Nephron progenitor cell (in vitro differentiated cells): ENCODE data around the gene CEP55.
"Not testable (repeated sequence)": the region's sequence is repeated elsewhere in the genome, so short reads cannot be mapped to it uniquely, and the experiment has no call there.

Experiments
- DNase-seq: peaks from one replicate; pipeline ENCODE4 v3.0.0; 2021
- H3K27ac Mint-ChIP-seq: 2 replicates; pipeline ENCODE4 v1.8.0; 2021; ENCODE audit warnings: mild to moderate bottlenecking, moderate library complexity, mixed read lengths
- H3K27me3 Mint-ChIP-seq: 2 replicates; pipeline ENCODE4 v1.8.0; 2021; ENCODE audit warnings: mild to moderate bottlenecking, low read depth, mixed read lengths; ENCODE audit not compliant: poor library complexity
- H3K36me3 Mint-ChIP-seq: 2 replicates; pipeline ENCODE4 v1.8.0; 2021; ENCODE audit warnings: low read depth, mixed read lengths
- H3K4me1 Mint-ChIP-seq: 2 replicates; pipeline ENCODE4 v1.8.0; 2021; ENCODE audit warnings: mixed read lengths
- H3K4me3 Mint-ChIP-seq: 2 replicates; pipeline ENCODE4 v1.8.0; 2021; ENCODE audit warnings: mild to moderate bottlenecking, moderate library complexity, mixed read lengths
- H3K9me3 Mint-ChIP-seq: 2 replicates; pipeline ENCODE4 v1.8.0; 2021; ENCODE audit warnings: mild to moderate bottlenecking, moderate library complexity, mixed read lengths
- CTCF ChIP-seq: fragments of 200-600 bp; sonication (generic); IDR thresholded peaks from 2 replicates; pipeline ENCODE4 v1.5.0; 2021; ENCODE audit warnings: antibody characterized with exemption

Gene CEP55

DNA sequence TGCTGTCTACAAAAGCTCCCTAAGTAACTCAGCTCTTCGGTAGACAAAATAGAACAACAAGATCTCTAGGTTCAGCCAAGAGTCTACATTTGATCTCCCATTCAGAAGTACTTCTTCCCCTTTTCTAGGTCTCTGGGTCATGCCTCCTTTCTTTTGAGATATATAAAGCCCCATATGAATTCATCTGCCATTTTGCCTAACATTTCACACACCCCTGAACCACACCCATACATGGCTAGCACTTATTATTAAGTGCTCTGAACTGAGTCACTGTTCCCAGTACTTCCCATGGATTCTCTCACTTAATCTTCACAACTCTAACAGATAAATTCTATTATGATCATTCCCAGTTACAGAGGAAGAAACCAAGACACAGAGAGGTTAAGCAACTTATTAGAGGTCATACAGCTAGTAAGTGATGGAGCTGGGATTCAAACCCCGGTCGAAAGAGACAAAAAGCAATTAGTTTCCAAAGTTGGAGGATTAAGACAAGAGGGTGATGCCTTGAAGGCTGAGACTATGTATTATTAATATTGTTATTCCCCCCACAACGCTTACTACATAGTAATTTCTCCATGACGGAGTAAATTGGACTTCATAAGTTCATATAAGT is 31.5 kb upstream of the CEP55 start:
- H3K4me3 Mint-ChIP-seq: no peak overlapping the region
- H3K4me1 Mint-ChIP-seq: peaks cover 49% of the 10 kb centered on the region

GRCh38 chr10:93465806-93466675 is 30.4 kb upstream of the CEP55 start:
- Mint-ChIP-seq H3K27me3 (peaks cover 4% of the 10 kb centered on the region), H3K36me3 (peaks cover 8% of the 10 kb centered on the region), H3K9me3 (no peaks in the 10 kb centered on the region), H3K27ac (peak overlapping the region; percentile 81), H3K4me1 (peaks cover 50% of the 10 kb centered on the region), H3K4me3 (no peak overlapping the region)
- no peak for TF ChIP-seq CTCF
- DNase-seq: no peak

More for the DNA sequence above, 31.5 kb upstream of the CEP55 start:
- H3K9me3 Mint-ChIP-seq: no peaks in the 10 kb centered on the region
- peaks cover 11% of the 10 kb centered on the region for H3K36me3 Mint-ChIP-seq
- no peak overlapping the region for H3K27ac Mint-ChIP-seq
- DNase-seq: no peak
- H3K27me3 Mint-ChIP-seq: no peaks in the 10 kb centered on the region
- no peak for TF ChIP-seq CTCF

DNA sequence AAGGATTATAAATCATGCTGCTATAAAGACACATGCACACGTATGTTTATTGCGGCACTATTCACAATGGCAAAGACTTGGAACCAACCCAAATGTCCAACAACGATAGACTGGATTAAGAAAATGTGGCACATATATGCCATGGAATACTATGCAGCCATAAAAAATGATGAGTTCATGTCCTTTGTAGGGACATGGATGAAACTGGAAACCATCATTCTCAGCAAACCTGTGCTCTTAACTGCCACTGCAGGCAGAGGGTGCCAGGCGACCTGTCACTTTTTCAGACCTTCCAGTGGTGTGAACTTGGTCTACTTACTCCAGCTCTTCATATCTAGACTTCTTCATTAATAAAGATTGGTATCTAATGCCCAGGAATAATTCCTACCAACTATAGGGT is 28.8 kb upstream of the CEP55 start:
- H3K4me1 Mint-ChIP-seq: peaks cover 45% of the 10 kb centered on the region
- H3K36me3 Mint-ChIP-seq, H3K27me3 Mint-ChIP-seq, H3K9me3 Mint-ChIP-seq, DNase-seq, H3K27ac Mint-ChIP-seq, H3K4me3 Mint-ChIP-seq: not testable (repeated sequence)

GRCh38 chr10:93468461-93469213 is 27.8 kb upstream of the CEP55 start:
- Mint-ChIP-seq H3K36me3 (peaks cover 8% of the 10 kb centered on the region), H3K27ac (peak overlapping the region; percentile 91), H3K4me1 (peaks cover 47% of the 10 kb centered on the region), H3K9me3 (no peaks in the 10 kb centered on the region), H3K27me3 (peaks cover 4% of the 10 kb centered on the region), H3K4me3 (no peak overlapping the region)
- no peak for TF ChIP-seq CTCF
- no peak for DNase-seq

DNA sequence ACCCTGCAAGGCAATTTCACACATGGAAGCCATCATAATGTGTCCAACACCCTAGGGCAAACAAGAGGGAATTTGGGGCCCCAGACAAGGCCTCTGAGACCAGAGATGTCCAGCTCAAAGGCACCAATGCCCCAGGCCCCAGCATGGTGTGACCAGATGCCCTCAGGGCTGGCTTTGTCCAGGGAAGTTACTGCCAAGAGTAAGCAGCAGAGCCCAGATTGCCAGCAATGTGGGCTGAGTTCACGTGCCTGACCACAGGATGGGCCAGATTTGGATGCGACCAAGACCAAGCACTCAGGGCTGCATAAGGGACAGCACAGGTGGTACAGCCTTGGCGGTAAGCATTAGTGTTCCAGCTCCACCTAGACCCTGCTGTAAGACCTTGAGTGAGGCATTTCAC is 27.0 kb upstream of the CEP55 start:
- H3K4me3 Mint-ChIP-seq: no peak overlapping the region
- peaks cover 8% of the 10 kb centered on the region for H3K36me3 Mint-ChIP-seq
- H3K27me3 Mint-ChIP-seq: peaks cover 4% of the 10 kb centered on the region
- no peaks in the 10 kb centered on the region for H3K9me3 Mint-ChIP-seq
- H3K4me1 Mint-ChIP-seq: peaks cover 47% of the 10 kb centered on the region
- DNase-seq: no peak
- no peak for TF ChIP-seq CTCF
- H3K27ac Mint-ChIP-seq: no peak overlapping the region

DNA sequence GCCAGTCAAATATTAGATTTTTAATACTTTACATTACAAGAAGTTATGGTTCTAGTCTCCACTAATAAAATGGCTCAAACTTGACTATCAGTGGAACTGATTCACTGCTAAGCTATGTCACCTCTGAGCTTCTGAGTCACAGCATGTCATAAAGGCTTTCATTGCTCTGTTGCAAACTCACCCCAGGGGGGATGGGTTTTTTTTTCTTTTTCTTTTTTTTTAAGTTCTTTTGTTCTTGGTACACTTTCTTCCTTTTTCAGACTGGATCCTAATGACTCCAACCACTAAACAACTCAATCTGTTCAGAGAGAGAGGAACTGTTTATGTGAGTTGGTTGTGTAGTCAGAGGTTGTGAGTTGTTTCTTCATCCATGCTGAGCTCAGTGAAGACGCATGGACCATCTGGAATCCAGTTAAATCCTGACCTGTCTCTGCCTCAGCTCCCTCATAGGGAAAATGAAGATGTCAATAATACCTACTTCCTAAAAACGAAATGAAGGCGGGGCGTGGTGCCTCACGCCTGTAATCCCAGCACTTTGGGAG is 25.2 kb upstream of the CEP55 start:
- H3K9me3 Mint-ChIP-seq: no peaks in the 10 kb centered on the region
- H3K27ac Mint-ChIP-seq: peak overlapping the region; percentile 94
- H3K36me3 Mint-ChIP-seq: peaks cover 8% of the 10 kb centered on the region
- peaks cover 38% of the 10 kb centered on the region for H3K4me1 Mint-ChIP-seq
- TF ChIP-seq CTCF: no peak
- DNase-seq: no peak
- no peak overlapping the region for H3K4me3 Mint-ChIP-seq
- peaks cover 4% of the 10 kb centered on the region for H3K27me3 Mint-ChIP-seq
